ENCODE data around the gene SLC4A1AP. TPM values are rescaled to one million over a fixed set of nuclear protein-coding genes. Genes with fewer than 3 reads are reported as not detected.
"Not testable (repeated sequence)": the region's sequence is repeated elsewhere in the genome, so short reads cannot be mapped to it uniquely, and the experiment has no call there.

Gene SLC4A1AP
- total RNA-seq, 1 experiment from 2014 or later: 29.1 TPM

GRCh38 chr2:27672723-27673486 is 9.2 kb downstream of the SLC4A1AP start:
- Histone ChIP-seq H3F3A (ENCODE audit: low read length, unreplicated experiment) (peaks cover 3% of the 10 kb centered on the region), H2AFZ (ENCODE audit: low read length) (no peak overlapping the region), H3K27ac (ENCODE audit: low read length) (no peak overlapping the region), H3K4me2 (ENCODE audit: low read length) (no peak overlapping the region), H3K36me3 (ENCODE audit: low read depth, low read length) (peaks cover 34% of the 10 kb centered on the region), H4K20me1 (ENCODE audit: low read length) (no peaks in the 10 kb centered on the region), H3K4me3 (ENCODE audit: low read length) (no peak overlapping the region), H3K9me3 (ENCODE audit: low read length) (no peaks in the 10 kb centered on the region), H3K9me2 (replicated peaks; ENCODE audit: low read length) (no peaks in the 10 kb centered on the region), H3K9ac (ENCODE audit: low read length) (no peak overlapping the region), H3K79me2 (ENCODE audit: low read length) (no peaks in the 10 kb centered on the region), H3K4me1 (ENCODE audit: insufficient read depth, low read length) (no peaks in the 10 kb centered on the region), H3K27me3 (ENCODE audit: low read length) (no peaks in the 10 kb centered on the region)
- CTCF ChIA-PET: no interaction called here
- BruUV-seq (replicated peaks): no TSS peak
- POLR2A ChIA-PET (ENCODE audit: unreplicated experiment): no interaction called here
- no peak for TF ChIP-seq EZH2phosphoT487 (IDR thresholded peaks at IDR 0.05; ENCODE audit: borderline replicate concordance, low read length)
- TF ChIP-seq, protein P1, sequence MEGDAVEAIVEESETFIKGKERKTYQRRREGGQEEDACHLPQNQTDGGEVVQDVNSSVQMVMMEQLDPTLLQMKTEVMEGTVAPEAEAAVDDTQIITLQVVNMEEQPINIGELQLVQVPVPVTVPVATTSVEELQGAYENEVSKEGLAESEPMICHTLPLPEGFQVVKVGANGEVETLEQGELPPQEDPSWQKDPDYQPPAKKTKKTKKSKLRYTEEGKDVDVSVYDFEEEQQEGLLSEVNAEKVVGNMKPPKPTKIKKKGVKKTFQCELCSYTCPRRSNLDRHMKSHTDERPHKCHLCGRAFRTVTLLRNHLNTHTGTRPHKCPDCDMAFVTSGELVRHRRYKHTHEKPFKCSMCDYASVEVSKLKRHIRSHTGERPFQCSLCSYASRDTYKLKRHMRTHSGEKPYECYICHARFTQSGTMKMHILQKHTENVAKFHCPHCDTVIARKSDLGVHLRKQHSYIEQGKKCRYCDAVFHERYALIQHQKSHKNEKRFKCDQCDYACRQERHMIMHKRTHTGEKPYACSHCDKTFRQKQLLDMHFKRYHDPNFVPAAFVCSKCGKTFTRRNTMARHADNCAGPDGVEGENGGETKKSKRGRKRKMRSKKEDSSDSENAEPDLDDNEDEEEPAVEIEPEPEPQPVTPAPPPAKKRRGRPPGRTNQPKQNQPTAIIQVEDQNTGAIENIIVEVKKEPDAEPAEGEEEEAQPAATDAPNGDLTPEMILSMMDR (conservative IDR thresholded peaks at IDR 0.05; ENCODE audit: low read depth, low read length): no peak
- no peak for TF ChIP-seq EZH2 (IDR thresholded peaks at IDR 0.05; ENCODE audit: low read length, unreplicated experiment)
- no peak for DNase-seq
- ATAC-seq: no peak
- intact Hi-C loops (cut with micrococcal nuclease): no loop called here

- Histone ChIP-seq H3F3A (ENCODE audit: low read length, unreplicated experiment) (peaks cover 11% of the 10 kb centered on the region), H3K9ac (ENCODE audit: low read length) (no peak overlapping the region), H3K9me3 (ENCODE audit: low read length) (no peaks in the 10 kb centered on the region), H3K4me3 (ENCODE audit: low read length) (no peak overlapping the region), H3K27ac (ENCODE audit: low read length) (no peak overlapping the region), H3K36me3 (ENCODE audit: low read depth, low read length) (peaks cover 41% of the 10 kb centered on the region), H3K4me1 (ENCODE audit: insufficient read depth, low read length) (peaks cover 29% of the 10 kb centered on the region), H3K27me3 (ENCODE audit: low read length) (no peaks in the 10 kb centered on the region), H2AFZ (ENCODE audit: low read length) (no peak overlapping the region), H4K20me1 (ENCODE audit: low read length) (no peaks in the 10 kb centered on the region), H3K9me2 (replicated peaks; ENCODE audit: low read length) (no peaks in the 10 kb centered on the region), H3K4me2 (ENCODE audit: low read length) (no peak overlapping the region), H3K79me2 (ENCODE audit: low read length) (no peaks in the 10 kb centered on the region)
- intact Hi-C loops (cut with micrococcal nuclease): no loop called here
- no peak for ATAC-seq
- TF ChIP-seq, protein P1 (conservative IDR thresholded peaks at IDR 0.05; ENCODE audit: low read depth, low read length): no peak
- TF ChIP-seq EZH2 (IDR thresholded peaks at IDR 0.05; ENCODE audit: low read length, unreplicated experiment) (no peak), EZH2phosphoT487 (IDR thresholded peaks at IDR 0.05; ENCODE audit: borderline replicate concordance, low read length) (no peak)
- ChIA-PET CTCF (no interaction called here), POLR2A (ENCODE audit: unreplicated experiment) (no interaction called here)
- BruUV-seq (replicated peaks): no TSS peak
- no peak for DNase-seq
Measured at GRCh38 chr2:27680571-27680970, 16.9 kb downstream of the SLC4A1AP start.

GRCh38 chr2:27681841-27682240 is 18.2 kb downstream of the SLC4A1AP start:
- Histone ChIP-seq H2AFZ (ENCODE audit: low read length) (no peak overlapping the region), H3K79me2 (ENCODE audit: low read length) (no peaks in the 10 kb centered on the region), H3K9me3 (ENCODE audit: low read length) (no peaks in the 10 kb centered on the region), H3K4me1 (ENCODE audit: insufficient read depth, low read length) (peaks cover 29% of the 10 kb centered on the region), H3K27ac (ENCODE audit: low read length) (peak overlapping the region; percentile 79), H3K36me3 (ENCODE audit: low read depth, low read length) (peaks cover 39% of the 10 kb centered on the region), H3F3A (ENCODE audit: low read length, unreplicated experiment) (peaks cover 11% of the 10 kb centered on the region), H3K4me2 (ENCODE audit: low read length) (peak overlapping the region; percentile 51), H4K20me1 (ENCODE audit: low read length) (no peaks in the 10 kb centered on the region), H3K9me2 (replicated peaks; ENCODE audit: low read length) (no peaks in the 10 kb centered on the region), H3K27me3 (ENCODE audit: low read length) (no peaks in the 10 kb centered on the region), H3K9ac (ENCODE audit: low read length) (peak overlapping the region; percentile 20), H3K4me3 (ENCODE audit: low read length) (no peak overlapping the region)
- intact Hi-C loops (cut with micrococcal nuclease): loop anchor here (1.0 kb wide), 1 partner anchor 254 kb away; the partner anchor contains the start of gene NRBP1
- no TSS peak for BruUV-seq (replicated peaks)
- CTCF ChIA-PET: interaction anchor here (0.7 to 2.3 kb wide), 4 partner anchors 24 to 876 kb away, joined by 5 to 7 read pairs (median 6); no protein-coding TSS in a partner anchor
- ATAC-seq (peak; percentile 30), DNase-seq (no peak)
- POLR2A ChIA-PET (ENCODE audit: unreplicated experiment): interaction anchor here (0.6 to 0.7 kb wide), 2 partner anchors 54 to 273 kb away, joined by 3 to 10 read pairs; no protein-coding TSS in a partner anchor
- TF ChIP-seq, protein P1 (conservative IDR thresholded peaks at IDR 0.05; ENCODE audit: low read depth, low read length): no peak
- TF ChIP-seq EZH2phosphoT487 (IDR thresholded peaks at IDR 0.05; ENCODE audit: borderline replicate concordance, low read length): no peak
- no peak for TF ChIP-seq EZH2 (IDR thresholded peaks at IDR 0.05; ENCODE audit: low read length, unreplicated experiment)

- H3K27me3 ChIP-seq (ENCODE audit: low read length); H3K9me3 ChIP-seq (ENCODE audit: low read length); BruUV-seq (replicated peaks); H2AFZ ChIP-seq (ENCODE audit: low read length); H3K4me3 ChIP-seq (ENCODE audit: low read length); H3K9me2 ChIP-seq (replicated peaks; ENCODE audit: low read length); H3K79me2 ChIP-seq (ENCODE audit: low read length); H3F3A ChIP-seq (ENCODE audit: low read length, unreplicated experiment); H4K20me1 ChIP-seq (ENCODE audit: low read length): not testable (repeated sequence)
- intact Hi-C loops (cut with micrococcal nuclease): loop anchor here (1.0 kb wide), 1 partner anchor 254 kb away; the partner anchor contains the start of gene NRBP1
- Histone ChIP-seq H3K36me3 (ENCODE audit: low read depth, low read length) (peaks cover 34% of the 10 kb centered on the region), H3K4me2 (ENCODE audit: low read length) (peak overlapping the region; percentile 51), H3K4me1 (ENCODE audit: insufficient read depth, low read length) (peaks cover 29% of the 10 kb centered on the region), H3K27ac (ENCODE audit: low read length) (peak overlapping the region; percentile 79), H3K9ac (ENCODE audit: low read length) (peak overlapping the region; percentile 43)
- ChIA-PET POLR2A (ENCODE audit: unreplicated experiment) (interaction anchor here (0.6 to 0.7 kb wide), 3 partner anchors 54 to 273 kb away, joined by 3 to 10 read pairs (median 8); no protein-coding TSS in a partner anchor), CTCF (interaction anchor here (0.6 to 2.3 kb wide), 7 partner anchors 24 to 875 kb away, joined by 3 to 8 read pairs (median 6); no protein-coding TSS in a partner anchor)
- peak; percentile 88 for DNase-seq
- peak; percentile 82 for ATAC-seq
Measured at GRCh38 chr2:27682334-27682771, 18.7 kb downstream of the SLC4A1AP start.
